IPS-18c (cell line): ENCODE data around the gene LRP1.
"Not testable (repeated sequence)": the region's sequence is repeated elsewhere in the genome, so short reads cannot be mapped to it uniquely, and the experiment has no call there.

ENCODE experiments used
- H3K4me3 ChIP-seq: 2 replicates; pipeline ENCODE4 v1.7.0; 2013; ENCODE audit warnings: low read depth, mild to moderate bottlenecking, low read length, moderate library complexity; ENCODE audit not compliant: insufficient read depth
- H3K9me3 ChIP-seq: one replicate; pipeline ENCODE4 v1.6.1; 2013; ENCODE audit warnings: mild to moderate bottlenecking, low read length, moderate library complexity; ENCODE audit not compliant: control insufficient read depth, insufficient read depth

Gene LRP1

GRCh38 chr12:57106021-57106708, 22.1 kb upstream of the LRP1 start:
- no peaks in the 10 kb centered on the region for H3K9me3 ChIP-seq
- no peak overlapping the region for H3K4me3 ChIP-seq

GRCh38 chr12:57107456-57108155, 20.7 kb upstream of the LRP1 start:
- no peak overlapping the region for H3K4me3 ChIP-seq
- no peaks in the 10 kb centered on the region for H3K9me3 ChIP-seq

- H3K9me3 ChIP-seq, result no peaks in the 10 kb centered on the region
- peak overlapping the region; percentile 64; the same call in 1 of the 2 replicates for H3K4me3 ChIP-seq
These were observed 18.8 kb upstream of the LRP1 start for GRCh38 chr12:57109207-57110103.

GRCh38 chr12:57110104-57111030, 17.9 kb upstream of the LRP1 start:
- Histone ChIP-seq H3K4me3 (peak overlapping the region; percentile 64), H3K9me3 (no peaks in the 10 kb centered on the region)

- Histone ChIP-seq H3K4me3 (peak within 1 kb of the TSS; percentile 64), H3K9me3 (no peaks in the 10 kb centered on the region)
These were observed 17.1 kb upstream of the LRP1 start, which contains the start of gene STAT6 for GRCh38 chr12:57111031-57111734. STAT6 (minus strand) TSS chr12:57111362; CDS start chr12:57108278, 3,084 bp downstream.

- no peaks in the 10 kb centered on the region for H3K9me3 ChIP-seq
- no peak overlapping the region; the same call in 1 of the 2 replicates for H3K4me3 ChIP-seq
These were observed 15.6 kb upstream of the LRP1 start for GRCh38 chr12:57112492-57113294.

- Histone ChIP-seq H3K9me3 (no peaks in the 10 kb centered on the region), H3K4me3 (no peak overlapping the region)
These were observed 11.6 kb upstream of the LRP1 start for GRCh38 chr12:57116580-57117281.

GRCh38 chr12:57118711-57119271, 9.5 kb upstream of the LRP1 start:
- H3K4me3 ChIP-seq, result no peak overlapping the region
- no peaks in the 10 kb centered on the region for H3K9me3 ChIP-seq

- H3K4me3 ChIP-seq, result no peak overlapping the region
- no peaks in the 10 kb centered on the region for H3K9me3 ChIP-seq
These were observed 8.8 kb upstream of the LRP1 start for GRCh38 chr12:57119294-57120085.

GRCh38 chr12:57120718-57121117, 7.6 kb upstream of the LRP1 start:
- H3K9me3 ChIP-seq, H3K4me3 ChIP-seq: not testable (repeated sequence)

GRCh38 chr12:57123813-57124212, 4.5 kb upstream of the LRP1 start:
- Histone ChIP-seq H3K9me3 (no peaks in the 10 kb centered on the region), H3K4me3 (no peak overlapping the region)

- no peaks in the 10 kb centered on the region for H3K9me3 ChIP-seq
- H3K4me3 ChIP-seq, result no peak overlapping the region
These were observed 3.9 kb upstream of the LRP1 start for GRCh38 chr12:57124261-57124877.

GRCh38 chr12:57126061-57126460, 2.2 kb upstream of the LRP1 start:
- no peaks in the 10 kb centered on the region for H3K9me3 ChIP-seq
- H3K4me3 ChIP-seq, result no peak overlapping the region

GRCh38 chr12:57126561-57126960, 1.7 kb upstream of the LRP1 start:
- H3K9me3 ChIP-seq, result no peaks in the 10 kb centered on the region
- no peak overlapping the region; the same call in 1 of the 2 replicates for H3K4me3 ChIP-seq
